Stimulated activated CD4-positive, alpha-beta T cell treated with anti-CD3 and anti-CD28 coated beads, Interleukin-15, amount 100 ng/mL, for 48 hours (primary cell): ENCODE data around the gene NAE1.

Experiments used
- DNase-seq, 2 donors: peaks; one replicate each; pipeline ENCODE4 v3.0.0-alpha.2; 2020; ENCODE audit warnings: low read depth in 2 of 2

NAE1 gene

GRCh38 chr16:66850115-66850815 lies 19.5 kb upstream of the NAE1 start:
- DNase-seq = no peak

GRCh38 chr16:66849549-66849948 lies 18.8 kb upstream of the NAE1 start:
- DNase-seq = no peak

- DNase-seq = no peak
These were observed 18.2 kb upstream of the NAE1 start for GRCh38 chr16:66849021-66849420.

- DNase-seq = no peak
These were observed 17.4 kb upstream of the NAE1 start for GRCh38 chr16:66848172-66848571.

DNA sequence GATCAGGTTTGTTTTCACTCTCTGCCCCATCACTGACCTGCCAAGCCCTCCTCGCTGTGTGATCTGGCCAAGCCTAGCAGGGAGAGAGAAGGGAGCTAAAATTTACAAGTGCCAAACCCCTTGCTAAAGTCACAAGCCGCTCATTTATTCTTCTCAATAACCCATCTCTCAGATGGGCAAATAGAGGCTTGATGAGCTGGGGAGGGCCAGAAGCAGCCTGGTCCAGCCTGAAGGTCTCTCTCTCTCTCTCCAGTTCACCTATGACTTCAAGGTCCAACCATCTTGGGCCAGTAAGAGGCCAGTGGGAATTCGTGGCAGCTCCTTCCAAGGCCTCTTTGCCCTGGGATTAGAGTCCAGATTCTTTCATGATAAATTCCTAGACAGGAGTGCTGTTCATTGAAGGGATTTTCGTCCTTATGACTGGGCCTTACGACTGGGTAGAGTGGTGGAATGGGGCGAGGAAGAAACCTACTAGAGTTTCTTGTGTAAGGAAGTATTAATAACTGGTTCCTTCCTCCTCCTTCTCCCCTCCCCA lies 16.8 kb upstream of the NAE1 start:
- DNase-seq = no peak

- no peak for DNase-seq
These were observed 16.1 kb upstream of the NAE1 start for GRCh38 chr16:66846831-66847230.

DNA sequence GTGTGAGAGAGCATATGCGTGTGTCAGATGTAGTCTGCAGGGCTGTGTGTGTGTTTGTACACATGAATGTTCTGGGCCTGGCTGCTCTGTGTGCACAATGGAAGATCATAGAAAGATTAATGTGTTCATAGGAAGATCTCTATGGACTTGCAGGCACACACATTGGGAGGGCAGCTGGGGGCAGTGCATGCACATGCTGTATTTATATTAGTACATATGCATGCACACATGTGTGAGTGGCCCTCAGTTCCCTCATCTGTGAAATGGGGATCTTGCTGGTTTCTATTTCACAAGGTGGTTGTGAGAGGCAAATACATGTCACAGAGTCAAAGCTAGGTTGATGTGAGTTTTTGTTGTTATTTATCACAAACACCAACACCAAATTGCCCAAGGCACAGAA lies 15.5 kb upstream of the NAE1 start:
- DNase-seq = no peak

- no peak for DNase-seq
These were observed 15.0 kb upstream of the NAE1 start for GRCh38 chr16:66845791-66846221.

DNA sequence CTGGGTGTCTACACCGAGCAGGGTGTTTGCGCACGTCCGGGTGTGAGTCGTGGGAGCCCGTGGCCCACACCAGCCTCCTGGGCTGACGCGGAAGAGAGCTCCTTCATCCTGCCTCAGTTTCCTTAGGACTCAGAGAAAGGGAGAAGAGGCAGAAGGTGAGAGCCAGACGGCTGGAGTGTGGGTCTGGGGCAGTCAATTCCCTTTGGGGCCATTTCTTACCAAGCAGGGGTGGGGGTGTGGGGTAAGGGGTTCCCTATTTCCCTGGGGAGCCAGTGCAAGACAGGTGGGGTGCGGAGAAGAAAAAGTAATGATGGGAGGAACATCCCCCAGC lies 14.3 kb upstream of the NAE1 start:
- no peak for DNase-seq

DNA sequence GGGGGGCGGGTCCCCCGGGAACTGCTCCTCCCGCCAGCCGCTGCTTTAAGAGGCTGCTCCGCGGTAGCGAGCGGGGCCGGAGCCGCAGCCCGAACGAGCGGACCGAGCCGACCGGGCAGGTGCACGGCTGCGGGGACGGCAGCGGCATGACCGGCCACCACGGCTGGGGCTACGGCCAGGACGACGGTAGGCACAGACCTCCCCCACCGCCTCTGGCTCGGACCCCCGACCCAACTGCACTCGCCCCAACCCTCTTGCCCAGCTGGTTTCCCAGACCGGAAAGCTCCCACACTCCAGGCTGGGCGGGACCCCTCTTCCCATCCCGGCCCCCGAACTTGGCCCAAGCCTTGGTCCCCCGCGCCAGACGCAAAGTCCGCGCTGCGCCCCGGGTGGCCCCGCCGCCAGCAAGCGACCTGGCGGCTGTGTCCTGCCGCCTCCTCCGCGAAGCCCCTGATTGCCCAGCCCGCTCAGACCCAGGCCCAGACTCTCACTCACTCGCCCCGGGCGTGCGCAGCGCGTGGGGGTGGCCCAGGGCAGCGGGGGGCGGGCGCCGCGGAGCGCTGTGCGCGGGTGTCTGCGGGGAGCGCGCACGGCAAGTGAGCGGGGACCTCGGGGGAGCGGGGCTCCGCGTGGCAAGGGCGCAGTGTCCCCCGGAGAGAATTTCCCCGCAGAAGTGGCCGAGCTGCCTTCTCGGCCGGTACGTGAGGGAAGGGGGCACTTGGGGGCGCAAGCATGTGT lies 13.7 kb upstream of the NAE1 start, which contains the start of gene CA7:
Gene CA7 (plus strand): TSS at position 73 of the 738 bp plus-strand sequence. CDS start 74 bp downstream, at position 147.
- no peak for DNase-seq

DNA sequence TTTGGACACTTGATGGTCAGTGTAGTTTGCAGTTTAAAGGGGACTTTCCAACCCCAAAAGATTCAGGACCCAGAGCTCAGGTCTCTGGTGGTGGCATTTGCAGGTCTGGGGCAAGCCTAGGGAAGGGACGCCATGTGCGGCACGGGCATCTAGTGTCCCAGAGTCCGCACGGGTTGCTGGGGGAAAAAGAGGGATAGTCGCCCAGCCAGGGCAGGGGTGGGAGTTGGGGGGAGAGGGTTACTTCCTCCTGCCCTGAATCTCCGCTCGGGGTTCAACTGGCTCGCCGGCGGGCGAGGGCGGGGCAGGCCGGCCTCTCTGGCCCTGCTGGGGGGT lies 13.2 kb upstream of the NAE1 start:
- DNase-seq = no peak

DNA sequence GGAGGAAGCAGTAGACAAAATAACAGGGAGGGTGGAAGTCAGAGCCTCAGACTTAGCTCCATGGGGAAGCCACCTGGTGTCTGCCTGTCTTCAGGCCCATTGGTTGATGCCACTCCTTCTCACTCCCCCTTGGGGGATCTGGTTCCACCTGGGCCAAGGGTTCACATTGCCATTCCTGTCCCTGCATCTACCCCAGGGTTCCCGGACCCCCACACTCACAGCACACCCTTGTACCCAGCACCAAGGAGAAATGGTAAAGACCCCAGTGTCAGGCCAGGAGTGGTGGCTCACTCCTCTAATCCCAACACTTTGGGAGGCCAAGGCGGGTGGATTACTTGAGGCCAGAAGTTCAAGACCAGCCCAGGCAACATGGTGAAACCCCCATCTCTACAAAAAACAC lies 12.4 kb upstream of the NAE1 start:
- no peak for DNase-seq

DNA sequence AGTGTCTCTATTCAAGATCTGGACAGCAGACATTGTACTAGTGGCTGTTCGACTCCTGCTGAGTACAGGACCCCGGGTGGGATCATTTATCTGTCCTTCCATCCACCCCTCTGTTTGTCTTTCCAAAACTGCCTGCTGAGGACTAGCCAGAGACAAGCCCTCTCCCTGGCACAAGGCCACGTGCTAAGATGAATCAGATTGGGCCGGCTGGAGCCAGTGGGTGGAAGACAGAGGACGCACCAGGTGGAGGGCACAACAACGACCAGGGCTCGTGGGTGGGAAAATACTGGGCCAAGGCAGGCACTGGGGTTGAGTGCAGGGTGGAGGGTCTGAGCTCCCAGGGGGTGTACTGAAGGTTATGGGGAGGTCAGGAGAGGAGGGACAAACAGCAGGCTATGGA lies 12.0 kb upstream of the NAE1 start:
- no peak for DNase-seq

DNA sequence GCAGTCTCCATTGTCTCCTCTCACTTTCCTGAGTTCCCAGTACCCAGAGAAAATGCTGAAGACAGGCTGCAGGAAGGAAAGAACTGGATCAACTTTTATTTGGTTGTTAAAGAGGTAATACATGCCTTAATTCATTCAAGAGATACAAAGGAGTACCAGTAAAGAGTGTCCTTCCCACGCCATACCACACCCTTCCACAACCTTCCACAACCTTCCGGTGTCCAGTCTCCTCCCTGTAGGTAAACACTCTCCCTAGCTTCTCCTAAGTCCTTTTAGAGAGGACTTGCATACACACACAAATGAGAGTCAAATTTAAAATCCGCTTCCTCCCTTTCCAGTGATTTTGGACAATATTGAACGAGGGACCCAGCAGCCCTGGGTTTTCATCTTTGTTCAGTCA lies 10.6 kb upstream of the NAE1 start:
- no peak for DNase-seq

DNA sequence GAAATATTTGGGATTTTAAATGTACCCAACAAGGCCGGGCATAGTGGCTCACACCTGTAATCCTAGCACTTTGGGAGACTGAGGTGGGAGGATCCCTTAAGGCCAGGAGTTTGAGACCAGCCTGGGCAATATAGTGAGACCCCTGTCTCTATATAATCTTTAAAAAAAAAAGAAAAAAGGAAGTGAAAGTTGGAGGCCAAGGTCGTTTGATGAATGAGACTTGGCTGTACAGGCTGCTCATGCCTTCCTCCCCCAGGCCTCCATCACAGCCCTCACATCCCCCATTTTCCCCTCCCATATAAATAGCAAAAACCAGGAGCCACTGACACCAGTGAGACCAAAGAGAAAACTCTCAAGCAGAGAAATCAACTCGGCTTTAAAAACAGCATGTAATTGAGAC lies 10.1 kb upstream of the NAE1 start:
- no peak for DNase-seq

- no peak for DNase-seq
These were observed 4.0 kb upstream of the NAE1 start for GRCh38 chr16:66834746-66835145.

DNA sequence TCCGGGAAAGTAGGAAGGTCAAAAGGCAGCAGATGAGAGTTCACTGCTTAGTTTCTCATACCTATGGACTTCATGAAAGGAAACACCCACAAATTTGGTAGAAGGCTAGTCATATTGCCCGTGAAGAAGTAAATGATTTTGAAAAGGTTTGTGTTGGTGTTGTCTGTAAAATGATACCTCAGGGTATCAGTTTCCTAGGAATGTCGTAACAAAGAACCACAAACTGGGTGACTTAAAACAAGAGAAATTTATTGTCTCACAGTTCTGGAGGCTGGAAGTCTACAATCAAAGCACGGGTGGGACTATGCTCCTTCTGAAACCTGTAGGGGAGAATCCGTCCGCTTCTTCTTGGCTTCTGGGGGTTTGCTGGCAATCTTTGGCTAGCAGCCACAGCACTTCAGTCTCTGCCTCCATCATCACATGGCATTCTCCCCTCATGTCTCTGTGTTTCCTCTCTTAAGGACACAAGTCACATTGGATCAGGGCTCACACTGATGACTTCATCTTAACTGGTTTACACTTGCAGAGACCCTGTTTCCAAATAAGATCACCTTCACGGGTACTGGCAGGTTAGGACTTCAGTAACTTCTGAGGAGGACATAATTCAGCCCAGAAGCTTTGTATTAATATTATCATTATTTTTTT lies 2.0 kb upstream of the NAE1 start:
- DNase-seq = no peak

DNA sequence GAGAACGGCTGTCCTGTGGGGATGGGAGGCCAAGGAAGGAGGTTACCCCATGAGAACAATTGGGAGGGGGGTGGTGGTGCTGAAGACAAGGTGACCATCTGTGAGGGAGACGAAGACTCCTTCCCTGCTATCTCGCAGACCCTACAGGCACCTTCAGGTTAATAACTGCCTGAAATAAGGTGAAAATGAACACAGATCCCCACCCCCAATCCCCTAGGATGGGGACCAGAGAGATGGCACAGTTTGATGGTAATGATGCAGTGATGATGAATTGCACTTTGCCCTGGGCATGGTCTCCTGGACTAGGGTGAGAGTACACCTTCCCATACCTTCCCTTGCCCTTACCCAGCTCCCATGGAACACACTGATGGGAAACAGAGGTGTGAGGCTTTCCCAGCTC lies 1.4 kb upstream of the NAE1 start:
- no peak for DNase-seq

GRCh38 chr16:66824006-66824405 lies 6.8 kb downstream of the NAE1 start:
- DNase-seq = no peak

DNA sequence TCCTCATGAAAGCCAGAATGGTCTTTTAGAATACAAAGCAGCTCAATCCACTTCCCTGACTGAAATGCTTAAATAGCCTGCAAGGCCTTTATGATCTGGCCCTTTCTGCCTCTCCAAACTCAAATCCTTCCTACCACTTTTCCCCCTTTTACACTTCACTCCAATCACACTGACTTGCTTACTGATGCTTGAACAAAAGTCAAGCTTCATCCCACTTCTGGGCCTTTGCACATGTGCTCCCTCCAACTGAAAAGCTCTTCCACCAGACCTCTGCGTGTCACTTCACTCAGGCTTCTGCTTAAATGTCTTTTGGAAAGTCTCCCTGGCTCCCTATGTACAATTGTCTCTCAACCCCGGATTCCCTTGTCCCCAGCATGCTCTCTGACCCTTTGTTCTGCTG lies 16.0 kb downstream of the NAE1 start:
- no peak for DNase-seq

- no peak for DNase-seq
These were observed 19.7 kb downstream of the NAE1 start for GRCh38 chr16:66811043-66811442.

- no peak for DNase-seq
These were observed 20.4 kb downstream of the NAE1 start for GRCh38 chr16:66810391-66810790.

DNA sequence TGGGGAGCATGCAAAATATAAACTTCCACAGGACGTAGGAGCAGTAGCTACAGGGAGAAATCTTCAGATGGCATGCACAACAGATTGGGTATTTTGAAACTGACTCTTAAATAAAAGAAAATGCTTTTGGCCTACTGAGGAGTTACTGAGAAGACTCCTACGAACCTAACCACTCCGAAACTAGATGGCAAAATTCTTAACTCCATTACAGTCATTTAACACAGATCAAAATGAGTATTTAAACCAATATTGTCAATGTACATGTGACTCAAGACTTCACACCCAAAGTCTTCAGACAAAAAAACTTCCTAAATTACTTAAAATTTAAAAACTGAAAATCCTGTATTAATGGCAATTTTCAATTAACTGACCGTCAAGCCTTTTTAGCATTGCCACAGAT lies 21.0 kb downstream of the NAE1 start:
- DNase-seq = no peak
